Inflammatory macrophage treated with lipopolysaccharide for 4 hours (primary cell): ENCODE data around the gene OXSR1.
A peak's percentile ranks its signal among the peaks of the same experiment; 100 is the strongest.
"Not testable (repeated sequence)": the region's sequence is repeated elsewhere in the genome, so short reads cannot be mapped to it uniquely, and the experiment has no call there.

Experiments used
- DNase-seq: peaks from one replicate; pipeline ENCODE4 v3.0.0-alpha.2; 2020

The OXSR1 gene

DNA sequence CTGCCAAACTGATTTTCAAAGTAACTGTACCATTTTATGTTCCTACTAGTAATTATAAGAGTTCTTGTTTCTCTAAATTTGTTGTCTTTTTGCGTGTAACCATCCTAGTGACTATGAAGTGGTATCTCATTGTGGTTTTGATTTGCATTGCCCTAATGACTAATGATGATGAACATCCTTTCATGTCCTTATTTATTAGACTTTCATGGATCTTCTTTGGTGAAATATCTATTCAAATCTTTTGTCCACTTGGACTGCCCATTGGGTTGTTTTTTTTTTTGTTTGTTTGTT is 3.6 kb downstream of the OXSR1 start:
- peak; percentile 65 for DNase-seq

DNA sequence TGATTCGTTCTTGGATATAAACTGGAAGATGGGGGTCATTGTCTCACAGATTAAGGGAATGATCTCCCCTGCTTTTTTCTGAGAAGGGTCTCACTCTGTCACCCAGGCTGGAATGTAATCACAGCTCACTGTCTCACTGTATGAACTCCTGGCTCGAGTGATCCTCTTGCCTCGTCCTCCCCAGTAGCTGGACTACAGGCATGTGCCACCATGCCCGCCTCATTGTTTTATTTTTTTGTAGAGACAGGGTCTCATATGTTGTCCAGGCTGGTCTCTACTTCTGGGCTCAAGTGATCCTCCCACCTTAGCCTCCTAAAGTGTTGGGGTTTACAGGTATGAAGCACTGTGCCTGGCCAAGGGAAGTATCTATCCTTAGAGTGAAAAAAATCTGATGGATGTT is 5.4 kb downstream of the OXSR1 start:
- no peak for DNase-seq

DNA sequence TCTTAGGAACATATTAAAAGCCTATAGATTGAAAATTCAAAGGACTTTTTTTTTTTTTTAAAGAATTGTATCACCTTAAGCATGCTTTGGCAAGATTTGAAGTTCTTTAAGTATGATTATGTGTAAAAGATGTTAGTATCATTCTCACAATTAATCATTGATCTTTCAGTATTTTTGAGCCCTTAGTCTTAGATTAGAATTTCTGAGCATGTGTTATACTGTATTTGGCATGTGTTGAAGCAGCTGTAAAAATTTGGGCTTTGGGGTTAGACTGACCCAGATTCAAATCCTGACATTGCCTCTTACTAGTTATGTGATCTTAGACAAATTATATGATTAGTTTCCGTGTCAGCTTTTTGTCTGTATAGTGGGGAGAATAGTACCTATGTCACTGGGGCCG is 6.3 kb downstream of the OXSR1 start:
- no peak for DNase-seq

DNA sequence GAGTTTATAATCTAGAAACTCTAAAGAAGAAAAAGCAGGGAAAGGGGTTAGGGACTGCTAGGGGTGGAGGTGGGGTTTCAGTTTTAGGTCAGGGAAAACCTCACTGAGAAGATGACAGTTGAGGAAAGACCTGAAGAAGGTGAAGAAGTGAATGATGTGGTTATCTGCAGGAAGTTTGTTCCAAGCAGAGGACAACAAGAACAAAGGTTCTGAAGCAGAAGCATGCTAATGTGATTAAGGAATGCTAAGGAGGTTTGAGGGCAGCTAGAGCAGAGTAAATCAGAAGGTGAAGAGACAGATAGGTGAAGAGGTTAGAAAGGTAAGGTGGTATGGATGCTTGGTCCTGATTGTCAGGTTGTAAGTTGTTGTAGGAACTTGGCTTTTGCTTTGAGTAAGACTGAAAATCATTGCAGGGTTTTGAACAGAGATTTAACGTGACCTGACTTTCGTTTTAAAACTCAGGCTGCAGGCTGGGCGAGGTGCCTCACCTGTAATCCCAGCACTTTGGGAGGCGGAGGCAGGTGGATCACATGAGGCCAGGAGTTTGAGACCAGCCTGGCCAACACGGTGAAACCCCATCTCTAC is 8.6 kb downstream of the OXSR1 start:
- DNase-seq, result no peak

GRCh38 chr3:38177181-38177580 is 11.8 kb downstream of the OXSR1 start:
- DNase-seq, result no peak

DNA sequence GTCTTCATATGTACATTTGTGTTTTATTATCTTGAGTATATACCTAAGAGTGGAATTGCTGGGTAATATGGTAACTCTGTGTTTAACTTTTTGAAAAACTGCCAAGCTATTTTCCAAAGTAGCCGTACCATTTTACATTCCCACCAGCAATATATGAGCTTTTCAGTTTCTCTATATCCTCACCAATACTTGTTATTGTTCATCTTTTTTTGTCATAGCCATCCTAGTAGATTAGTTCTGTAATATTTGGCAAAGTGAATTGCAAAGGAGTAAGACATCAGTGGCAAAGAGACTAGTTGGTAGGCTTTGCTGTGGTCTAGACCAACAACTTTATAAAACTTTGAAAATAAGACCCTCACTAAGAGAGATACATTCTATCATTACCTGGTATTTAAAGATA is 21.4 kb downstream of the OXSR1 start:
- DNase-seq, result no peak

DNA sequence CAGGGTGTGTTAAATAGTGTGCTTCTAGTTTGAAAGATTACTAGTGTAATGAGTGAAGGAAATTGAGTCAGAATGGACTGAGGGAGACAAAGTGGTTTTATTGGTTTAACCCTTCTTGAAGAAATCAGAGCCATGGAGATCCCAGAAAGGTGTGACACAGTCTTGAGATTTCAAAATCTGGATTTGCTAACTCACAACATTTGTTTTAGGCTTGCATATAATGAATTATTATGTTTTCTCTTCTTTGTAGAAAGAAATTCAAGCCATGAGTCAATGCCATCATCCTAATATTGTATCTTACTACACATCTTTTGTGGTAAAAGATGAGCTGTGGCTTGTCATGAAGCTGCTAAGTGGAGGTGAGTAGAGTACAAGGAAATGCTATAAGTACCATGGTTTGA is 25.1 kb downstream of the OXSR1 start:
- no peak for DNase-seq

GRCh38 chr3:38202931-38203330 is 37.6 kb downstream of the OXSR1 start:
- not testable (repeated sequence) for DNase-seq

GRCh38 chr3:38203690-38204089 is 38.4 kb downstream of the OXSR1 start:
- no peak for DNase-seq

- no peak for DNase-seq
Measured at GRCh38 chr3:38204599-38205471, 39.5 kb downstream of the OXSR1 start.

GRCh38 chr3:38205472-38205805 is 40.1 kb downstream of the OXSR1 start:
- peak; percentile 4 for DNase-seq

DNA sequence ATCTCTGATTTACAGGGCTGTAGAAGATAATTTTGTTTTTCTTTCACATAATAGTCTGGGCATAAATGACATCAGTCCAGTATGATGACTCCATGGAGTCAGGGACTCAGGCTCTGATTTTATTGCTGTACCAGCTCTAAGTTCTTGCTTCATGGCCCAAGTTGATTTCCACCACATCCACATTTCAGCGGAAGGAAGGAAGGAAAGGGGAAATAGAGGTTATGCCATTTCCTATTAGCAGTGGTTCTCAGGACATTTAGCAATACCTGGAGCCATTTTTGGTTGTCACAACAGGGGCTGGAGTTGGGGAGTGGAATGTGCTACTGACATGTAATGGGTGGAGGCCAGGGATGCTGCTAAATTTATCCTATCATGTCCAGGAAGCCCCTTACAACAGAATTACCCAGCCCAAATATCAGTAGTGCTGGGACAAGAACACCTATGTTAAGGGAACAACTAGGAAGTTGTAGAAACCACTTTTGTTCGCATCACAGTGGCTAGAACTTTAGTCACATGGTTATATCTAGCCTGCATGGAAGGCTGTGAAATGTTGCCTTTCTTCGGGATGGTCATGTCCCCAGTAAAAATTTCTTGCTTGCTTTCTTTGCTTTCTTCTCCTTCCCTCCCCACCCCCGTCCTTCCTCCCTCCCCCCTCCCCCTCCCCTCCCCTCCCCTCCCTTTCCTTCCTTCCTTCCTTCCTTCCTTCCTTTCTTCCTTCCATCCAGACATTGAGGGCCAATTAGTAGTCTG is 42.1 kb downstream of the OXSR1 start:
- DNase-seq, result peak; percentile 74

DNA sequence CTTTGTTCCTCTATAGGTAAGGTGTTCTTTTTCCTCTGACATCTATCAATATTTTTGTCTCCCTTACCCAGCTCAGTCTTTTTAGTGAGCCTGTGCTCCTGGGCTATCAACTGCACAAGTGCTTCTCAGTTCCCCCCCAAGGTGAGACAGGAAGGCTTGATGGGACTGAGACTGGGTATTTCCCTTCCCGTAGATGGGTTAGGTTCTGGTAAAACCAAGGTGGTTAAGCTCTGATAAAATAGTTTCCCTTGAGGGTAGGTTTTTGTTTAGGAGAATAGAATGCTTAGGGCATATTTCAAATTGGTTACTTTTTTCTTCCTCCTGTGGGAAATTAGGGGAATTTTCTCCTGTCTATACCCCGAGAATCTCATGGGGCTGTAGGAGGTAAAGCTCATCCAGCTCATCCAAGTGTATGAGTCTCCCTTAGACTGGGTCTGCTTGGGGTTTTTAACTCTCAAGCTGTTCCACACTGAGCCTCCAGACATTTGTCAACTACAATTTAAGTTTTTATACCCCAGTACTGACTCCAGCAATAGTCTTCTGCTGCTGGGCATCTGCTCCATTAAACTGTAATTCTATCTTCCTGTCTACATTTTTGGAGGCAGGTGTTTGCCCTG is 44.9 kb downstream of the OXSR1 start:
- DNase-seq, result no peak

DNA sequence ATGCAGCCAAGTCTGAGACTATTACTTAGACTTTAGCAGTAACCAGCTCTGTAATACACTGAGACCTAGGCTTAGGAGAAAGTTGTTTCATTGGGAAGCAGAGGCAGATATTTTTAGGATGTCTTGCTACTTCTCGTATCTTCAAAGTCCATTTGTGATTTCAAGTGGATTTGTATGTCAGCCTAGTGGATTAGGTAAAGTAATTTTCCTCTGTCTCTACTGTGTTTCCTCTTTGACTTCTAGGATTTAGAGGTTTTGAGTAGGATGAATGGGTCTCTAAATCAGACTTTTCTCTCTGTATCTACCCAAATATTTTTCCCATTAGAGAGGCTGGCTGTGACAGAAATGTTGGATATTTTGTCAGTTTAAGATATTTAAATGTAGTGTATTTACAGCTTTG is 46.8 kb downstream of the OXSR1 start:
- no peak for DNase-seq

GRCh38 chr3:38214560-38214959 is 49.2 kb downstream of the OXSR1 start:
- no peak for DNase-seq

DNA sequence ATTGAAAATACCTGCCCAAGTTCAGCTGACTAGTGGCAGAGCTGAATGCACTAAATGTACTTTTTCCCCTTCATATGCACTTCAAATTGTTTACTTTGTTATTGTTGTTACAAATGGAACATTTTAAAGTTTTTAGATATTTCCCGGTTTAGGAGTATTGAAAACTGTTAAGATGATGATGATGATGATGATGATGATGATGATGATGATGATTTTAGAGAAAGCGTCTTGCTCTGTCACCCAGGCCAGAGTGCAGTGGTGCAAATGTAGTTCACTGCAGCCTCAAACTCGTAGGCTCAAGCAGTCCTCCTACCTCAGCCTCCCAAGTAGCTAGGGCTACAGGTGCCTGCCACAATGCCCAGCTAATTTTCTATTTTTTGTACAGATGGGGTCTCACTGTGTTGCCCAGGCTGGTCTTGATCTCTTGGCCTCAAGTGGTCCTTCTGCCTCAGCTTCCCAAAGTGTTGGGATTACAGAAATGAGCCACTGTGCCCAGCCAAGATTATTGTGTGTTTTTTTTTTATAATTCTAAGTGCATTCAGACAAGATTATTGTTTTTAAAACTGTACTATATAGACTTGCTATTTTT is 54.4 kb downstream of the OXSR1 start:
- DNase-seq, result no peak

- DNase-seq, result no peak
Measured at GRCh38 chr3:38221005-38221404, 55.7 kb downstream of the OXSR1 start.

DNA sequence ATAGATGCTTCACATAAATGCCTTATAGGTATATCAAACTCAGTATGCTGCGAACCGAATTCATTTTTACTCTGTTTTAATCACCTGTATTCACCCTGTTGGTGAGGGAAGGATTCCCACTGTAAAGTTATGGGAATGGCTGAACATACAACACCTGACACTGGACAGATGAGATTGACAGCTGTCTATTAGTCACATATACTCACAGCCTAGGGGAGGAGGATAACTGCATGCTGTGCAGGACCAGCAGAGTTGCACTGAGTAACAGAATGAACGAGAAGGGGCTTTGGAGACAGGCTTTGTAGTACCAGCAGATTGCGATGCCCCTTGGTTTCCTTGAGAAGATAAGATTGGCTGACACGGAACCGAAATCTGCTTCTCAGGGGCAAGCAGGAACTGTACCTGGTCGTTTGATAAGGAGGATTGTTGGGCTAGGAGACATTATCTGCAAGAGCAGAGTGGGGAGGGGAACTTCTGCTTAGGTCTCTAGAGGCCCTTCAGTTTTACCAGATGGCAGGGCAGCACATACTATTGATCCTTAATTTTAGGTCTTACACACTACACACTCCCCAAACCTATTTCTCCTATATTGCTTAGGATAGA is 56.8 kb downstream of the OXSR1 start:
- DNase-seq, result no peak

DNA sequence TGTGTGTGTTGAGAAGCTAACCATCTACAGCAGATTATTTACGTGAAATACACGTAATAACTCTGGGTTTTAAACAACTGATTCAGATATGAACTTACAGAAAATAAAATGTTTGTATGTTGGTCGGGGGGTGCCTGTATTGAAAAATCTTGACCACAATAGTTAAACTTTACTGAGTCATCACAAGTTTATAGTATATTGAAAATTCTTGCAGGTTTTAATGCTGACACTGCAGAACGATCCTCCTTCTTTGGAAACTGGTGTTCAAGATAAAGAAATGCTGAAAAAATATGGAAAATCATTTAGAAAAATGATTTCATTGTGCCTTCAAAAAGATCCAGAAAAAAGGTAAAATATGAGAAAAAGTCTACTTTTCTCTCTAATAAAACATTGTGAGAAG is 59.0 kb downstream of the OXSR1 start:
- no peak for DNase-seq

DNA sequence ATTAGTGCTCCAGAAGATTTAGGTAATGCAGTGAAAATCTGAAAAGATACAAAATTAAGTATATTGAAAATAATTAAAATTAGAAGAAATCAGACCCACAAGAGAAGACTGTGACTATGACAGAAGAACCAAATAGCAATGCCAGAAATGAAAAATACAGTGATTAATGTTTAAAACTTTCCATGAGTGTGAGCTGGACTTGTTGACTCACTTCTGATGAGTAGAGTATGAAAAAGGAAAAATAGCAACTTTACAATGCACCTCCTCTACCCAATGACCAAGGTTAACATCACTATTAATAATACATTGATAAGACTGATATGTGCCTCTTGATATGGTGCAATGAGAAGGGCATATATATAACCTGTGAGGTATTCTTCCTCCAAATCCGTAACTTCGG is 60.9 kb downstream of the OXSR1 start:
- DNase-seq, result no peak

DNA sequence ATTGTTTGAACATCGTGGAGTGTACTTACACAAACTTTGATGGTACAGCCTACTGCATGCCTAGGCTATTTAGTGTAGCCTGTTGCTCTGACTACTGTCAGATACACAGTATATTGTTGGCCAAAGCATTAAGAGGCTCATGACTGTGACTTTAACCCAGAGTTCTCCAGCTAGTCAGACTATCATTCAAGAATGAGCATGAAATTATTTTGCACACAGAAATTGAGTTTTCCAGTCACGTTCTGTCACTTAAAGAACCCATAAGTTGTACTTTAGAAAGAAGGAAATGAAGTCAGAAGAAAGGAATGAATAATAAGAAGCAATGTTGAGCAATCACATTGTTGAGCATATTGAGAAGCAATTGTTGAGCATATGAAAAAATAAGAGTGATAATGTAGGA is 62.7 kb downstream of the OXSR1 start:
- peak; percentile 45 for DNase-seq

- peak; percentile 25 for DNase-seq
Measured at GRCh38 chr3:38229036-38229435, 63.7 kb downstream of the OXSR1 start.

DNA sequence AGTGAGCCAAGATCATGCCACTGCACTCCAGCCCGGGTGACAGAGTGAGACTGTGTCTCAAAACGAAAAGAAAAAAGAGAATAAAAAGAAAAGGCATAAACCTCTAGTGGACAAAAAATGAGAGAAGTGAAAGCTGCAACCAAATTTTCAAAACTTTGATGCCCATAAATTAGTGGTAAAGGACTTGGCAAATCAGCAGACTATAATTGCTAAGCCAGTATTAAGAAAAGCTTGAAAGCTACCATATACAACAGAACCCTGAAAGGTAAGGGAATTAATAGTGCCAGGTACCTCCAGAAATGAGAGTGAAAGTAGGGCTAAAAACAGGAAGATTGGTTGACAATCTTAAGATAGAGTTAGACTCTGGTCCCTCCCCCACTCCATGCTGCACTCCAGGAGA is 67.4 kb downstream of the OXSR1 start:
- peak; percentile 13 for DNase-seq
